Neural progenitor cell (in vitro differentiated cells): ENCODE data around the gene KRTAP2-1.

Experiments
- EZH2 ChIP-seq: fragments of 200-600 bp; sonication (generic); IDR thresholded peaks from 2 replicates; pipeline ENCODE4 v1.6.1; 2017; ENCODE audit warnings: antibody characterized with exemption, mild to moderate bottlenecking, moderate library complexity
- EZH2phosphoT487 ChIP-seq: fragments of 200-600 bp; sonication (generic); IDR thresholded peaks from 2 replicates; pipeline ENCODE4 v1.6.1; 2017; ENCODE audit warnings: antibody characterized with exemption
- TF ChIP-seq, protein P1 (sequence below): fragments of 200-600 bp; sonication (generic); IDR thresholded peaks from 2 replicates; pipeline ENCODE4 v1.5.1; 2017; ENCODE audit warnings: antibody characterized with exemption, mild to moderate bottlenecking

DNA sequence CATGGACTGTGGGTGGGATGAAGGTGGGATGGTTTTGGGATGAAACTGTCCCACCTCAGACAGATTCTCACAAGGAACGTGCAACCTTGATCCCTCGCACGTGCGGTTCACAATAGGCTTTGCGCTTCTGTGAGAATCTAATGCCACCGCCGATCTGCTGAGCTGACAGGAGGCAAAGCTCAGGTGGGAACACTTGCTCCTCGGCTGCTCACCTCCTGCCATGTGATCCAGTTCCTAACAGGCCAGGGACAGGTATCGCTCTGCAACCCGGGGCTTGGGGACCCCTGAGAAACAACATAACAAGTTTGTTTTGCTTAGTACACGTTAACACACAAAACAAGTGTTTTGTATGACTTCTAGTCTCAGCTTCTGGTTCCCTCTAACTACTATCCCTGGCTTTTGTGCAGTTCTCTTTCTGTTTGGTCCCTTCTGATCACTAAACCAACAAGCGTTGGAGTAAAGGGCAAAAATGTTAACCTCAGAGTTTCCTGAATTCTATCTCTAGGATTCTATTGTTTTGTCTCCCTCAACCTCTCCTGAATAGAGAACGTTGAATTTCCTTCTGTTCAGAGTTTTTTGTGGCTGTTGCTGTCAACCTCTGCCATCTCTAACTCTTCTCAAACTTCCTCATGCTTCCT lies 30.4 kb downstream of the KRTAP2-1 start:
- TF ChIP-seq, protein P1, sequence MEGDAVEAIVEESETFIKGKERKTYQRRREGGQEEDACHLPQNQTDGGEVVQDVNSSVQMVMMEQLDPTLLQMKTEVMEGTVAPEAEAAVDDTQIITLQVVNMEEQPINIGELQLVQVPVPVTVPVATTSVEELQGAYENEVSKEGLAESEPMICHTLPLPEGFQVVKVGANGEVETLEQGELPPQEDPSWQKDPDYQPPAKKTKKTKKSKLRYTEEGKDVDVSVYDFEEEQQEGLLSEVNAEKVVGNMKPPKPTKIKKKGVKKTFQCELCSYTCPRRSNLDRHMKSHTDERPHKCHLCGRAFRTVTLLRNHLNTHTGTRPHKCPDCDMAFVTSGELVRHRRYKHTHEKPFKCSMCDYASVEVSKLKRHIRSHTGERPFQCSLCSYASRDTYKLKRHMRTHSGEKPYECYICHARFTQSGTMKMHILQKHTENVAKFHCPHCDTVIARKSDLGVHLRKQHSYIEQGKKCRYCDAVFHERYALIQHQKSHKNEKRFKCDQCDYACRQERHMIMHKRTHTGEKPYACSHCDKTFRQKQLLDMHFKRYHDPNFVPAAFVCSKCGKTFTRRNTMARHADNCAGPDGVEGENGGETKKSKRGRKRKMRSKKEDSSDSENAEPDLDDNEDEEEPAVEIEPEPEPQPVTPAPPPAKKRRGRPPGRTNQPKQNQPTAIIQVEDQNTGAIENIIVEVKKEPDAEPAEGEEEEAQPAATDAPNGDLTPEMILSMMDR: no peak
- TF ChIP-seq EZH2 (no peak), EZH2phosphoT487 (no peak)
